ENCODE measurements around the gene URGCP. TPM values are rescaled to one million over a fixed set of nuclear protein-coding genes. Genes with fewer than 3 reads are reported as not detected.

The URGCP gene
- polyA plus RNA-seq, 1 of the 3 experiments (the other 2 are of a cell fraction): 22.9 TPM

DNA sequence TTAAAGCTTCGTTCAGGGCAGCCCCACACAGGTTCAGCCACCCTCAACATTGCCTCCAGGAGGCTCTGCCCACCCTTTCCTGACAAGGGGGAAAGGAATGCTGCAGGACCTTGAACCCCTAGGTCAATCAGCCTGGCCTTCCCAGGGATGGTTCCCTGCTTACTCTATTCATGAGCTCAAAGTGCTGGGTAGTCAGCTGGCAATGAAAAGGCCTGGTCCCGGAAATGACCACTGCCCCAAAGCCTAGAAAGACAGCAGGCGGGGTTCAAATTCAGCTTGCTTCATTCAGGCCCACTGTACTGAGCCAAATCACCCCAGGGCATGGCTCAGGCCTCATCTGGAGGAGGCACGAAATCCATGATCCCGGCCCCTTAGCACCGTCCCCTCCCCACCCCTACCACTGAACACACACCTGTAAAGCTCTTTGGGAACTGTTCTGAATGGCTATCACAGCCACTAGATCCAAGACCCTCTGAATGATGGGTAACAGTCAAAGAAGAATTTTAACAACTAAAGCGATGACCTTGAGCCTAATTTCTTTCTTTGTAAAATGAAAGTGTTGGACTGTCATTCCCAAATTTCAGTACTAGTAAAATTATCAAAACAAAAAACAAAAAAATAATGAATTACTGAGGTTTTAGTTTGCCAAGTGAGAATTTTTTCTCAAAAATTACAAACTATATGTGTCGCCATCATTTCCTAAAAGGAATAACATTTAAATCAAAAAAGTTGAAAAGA is 1.0 kb downstream of the URGCP start:
- H3K9me2 ChIP-seq: no peaks in the 10 kb centered on the region
- no peaks in the 10 kb centered on the region for H3K27me3 ChIP-seq (ENCODE audit: insufficient read depth)
- peak overlapping the region; percentile 80 for H3K9ac ChIP-seq
- peaks cover 4 to 5% of the 10 kb centered on the region in 2 experiments for H3K36me3 ChIP-seq (replicated peaks in 1 of 2; ENCODE audit: control insufficient read depth in 1 of 2, insufficient read depth in 2 of 2, low read length in 1 of 2)
- H3K27ac ChIP-seq (ENCODE audit: low read depth in 2 of 2, low read length in 1 of 2): peak overlapping the region; percentile 34 to 81; a peak in 3 of 4 replicates
- H3K4me1 ChIP-seq (ENCODE audit: control insufficient read depth in 1 of 2, insufficient read depth in 2 of 2, low read depth in 1 of 2, low read length in 1 of 2): peaks cover 4 to 23% of the 10 kb centered on the region in 2 experiments; a peak in 2 of 4 replicates
- no peaks in the 10 kb centered on the region for H3F3A ChIP-seq (replicated peaks; ENCODE audit: insufficient read depth)
- peaks cover 56% of the 10 kb centered on the region for H3K79me2 ChIP-seq (ENCODE audit: insufficient read depth)
- H3K9me3 ChIP-seq: no peaks in the 10 kb centered on the region
- peaks cover 30% of the 10 kb centered on the region for H4K20me1 ChIP-seq (ENCODE audit: insufficient read depth)
- peak; percentile 72 for DNase-seq
- TF ChIP-seq MXI1 (IDR thresholded peaks at IDR 0.05; ENCODE audit: low read depth, low read length): 0 out of 2 replicates have a peak, but pooled peaks have one; percentile 5
- TF ChIP-seq, protein P1, sequence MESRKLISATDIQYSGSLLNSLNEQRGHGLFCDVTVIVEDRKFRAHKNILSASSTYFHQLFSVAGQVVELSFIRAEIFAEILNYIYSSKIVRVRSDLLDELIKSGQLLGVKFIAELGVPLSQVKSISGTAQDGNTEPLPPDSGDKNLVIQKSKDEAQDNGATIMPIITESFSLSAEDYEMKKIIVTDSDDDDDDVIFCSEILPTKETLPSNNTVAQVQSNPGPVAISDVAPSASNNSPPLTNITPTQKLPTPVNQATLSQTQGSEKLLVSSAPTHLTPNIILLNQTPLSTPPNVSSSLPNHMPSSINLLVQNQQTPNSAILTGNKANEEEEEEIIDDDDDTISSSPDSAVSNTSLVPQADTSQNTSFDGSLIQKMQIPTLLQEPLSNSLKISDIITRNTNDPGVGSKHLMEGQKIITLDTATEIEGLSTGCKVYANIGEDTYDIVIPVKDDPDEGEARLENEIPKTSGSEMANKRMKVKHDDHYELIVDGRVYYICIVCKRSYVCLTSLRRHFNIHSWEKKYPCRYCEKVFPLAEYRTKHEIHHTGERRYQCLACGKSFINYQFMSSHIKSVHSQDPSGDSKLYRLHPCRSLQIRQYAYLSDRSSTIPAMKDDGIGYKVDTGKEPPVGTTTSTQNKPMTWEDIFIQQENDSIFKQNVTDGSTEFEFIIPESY (IDR thresholded peaks at IDR 0.05; ENCODE audit: borderline replicate concordance, low read depth): no peak
- ChIA-PET POLR2A (interaction anchor here (0.6 to 1.2 kb wide), 3 partner anchors 14 to 36 kb away, joined by 3 to 4 read pairs (median 3); partner anchors contain the start of gene MRPS24), CTCF (interaction anchor here (0.6 to 2.2 kb wide), 10 partner anchors 9 to 419 kb away, joined by 3 to 8 read pairs (median 4); partner anchors contain the start of gene STK17A)
- H2AFZ ChIP-seq (ENCODE audit: low read depth): peak overlapping the region; percentile 65; the same call in 1 of the 2 replicates
- 41% methylated on average over 8 of the region's 8 CpGs for WGBS (ENCODE audit: low lambda C conversion rate)
- H3K4me2 ChIP-seq: peak overlapping the region; percentile 85
- H3K4me3 ChIP-seq (ENCODE audit: low read depth in 2 of 2, low read length in 1 of 2): peak overlapping the region; percentile 65 to 80

DNA sequence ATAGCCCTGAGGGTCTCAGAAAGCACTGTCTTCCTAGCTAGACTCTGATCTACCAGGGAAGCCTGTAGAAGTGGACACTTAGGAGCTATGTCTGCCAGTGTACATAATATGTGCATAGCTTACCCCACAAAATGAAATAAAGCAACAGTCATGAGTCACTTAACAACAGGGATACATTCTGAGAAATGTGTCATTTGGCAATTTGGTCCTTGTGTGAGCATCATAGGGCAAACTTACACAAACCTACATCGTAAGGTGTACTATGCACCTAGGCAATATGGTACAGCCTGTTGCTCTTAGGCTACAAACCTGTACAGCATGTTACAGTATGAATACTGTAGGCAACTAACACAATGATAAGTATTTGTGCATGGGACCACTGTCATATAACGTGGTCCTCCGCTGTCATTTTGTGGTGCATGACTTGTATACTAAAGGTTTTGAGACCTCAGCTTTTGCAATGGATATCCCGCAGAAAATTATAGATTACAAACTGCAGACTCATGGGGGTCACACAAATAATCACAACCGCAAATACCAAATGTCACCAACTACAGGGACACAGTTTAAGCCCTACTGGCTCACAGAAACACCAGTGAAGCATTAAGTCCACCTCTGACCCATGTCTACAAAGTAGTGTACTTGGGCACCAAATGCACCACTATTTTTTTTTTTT is 1.7 kb downstream of the URGCP start:
- no peak for DNase-seq
- H3K9me2 ChIP-seq: no peaks in the 10 kb centered on the region
- peaks cover 33% of the 10 kb centered on the region for H4K20me1 ChIP-seq (ENCODE audit: insufficient read depth)
- no peaks in the 10 kb centered on the region for H3F3A ChIP-seq (replicated peaks; ENCODE audit: insufficient read depth)
- peaks cover 63% of the 10 kb centered on the region for H3K79me2 ChIP-seq (ENCODE audit: insufficient read depth)
- no peak overlapping the region for H3K27ac ChIP-seq (ENCODE audit: low read depth in 2 of 2, low read length in 1 of 2)
- no peak for TF ChIP-seq ELF1 (IDR thresholded peaks at IDR 0.05)
- TF ChIP-seq CHD2 (IDR thresholded peaks at IDR 0.05; ENCODE audit: low read length, partially characterized antibody): no peak
- TF ChIP-seq, protein P2, sequence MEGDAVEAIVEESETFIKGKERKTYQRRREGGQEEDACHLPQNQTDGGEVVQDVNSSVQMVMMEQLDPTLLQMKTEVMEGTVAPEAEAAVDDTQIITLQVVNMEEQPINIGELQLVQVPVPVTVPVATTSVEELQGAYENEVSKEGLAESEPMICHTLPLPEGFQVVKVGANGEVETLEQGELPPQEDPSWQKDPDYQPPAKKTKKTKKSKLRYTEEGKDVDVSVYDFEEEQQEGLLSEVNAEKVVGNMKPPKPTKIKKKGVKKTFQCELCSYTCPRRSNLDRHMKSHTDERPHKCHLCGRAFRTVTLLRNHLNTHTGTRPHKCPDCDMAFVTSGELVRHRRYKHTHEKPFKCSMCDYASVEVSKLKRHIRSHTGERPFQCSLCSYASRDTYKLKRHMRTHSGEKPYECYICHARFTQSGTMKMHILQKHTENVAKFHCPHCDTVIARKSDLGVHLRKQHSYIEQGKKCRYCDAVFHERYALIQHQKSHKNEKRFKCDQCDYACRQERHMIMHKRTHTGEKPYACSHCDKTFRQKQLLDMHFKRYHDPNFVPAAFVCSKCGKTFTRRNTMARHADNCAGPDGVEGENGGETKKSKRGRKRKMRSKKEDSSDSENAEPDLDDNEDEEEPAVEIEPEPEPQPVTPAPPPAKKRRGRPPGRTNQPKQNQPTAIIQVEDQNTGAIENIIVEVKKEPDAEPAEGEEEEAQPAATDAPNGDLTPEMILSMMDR (IDR thresholded peaks at IDR 0.05): no peak
- TF ChIP-seq, protein P3, sequence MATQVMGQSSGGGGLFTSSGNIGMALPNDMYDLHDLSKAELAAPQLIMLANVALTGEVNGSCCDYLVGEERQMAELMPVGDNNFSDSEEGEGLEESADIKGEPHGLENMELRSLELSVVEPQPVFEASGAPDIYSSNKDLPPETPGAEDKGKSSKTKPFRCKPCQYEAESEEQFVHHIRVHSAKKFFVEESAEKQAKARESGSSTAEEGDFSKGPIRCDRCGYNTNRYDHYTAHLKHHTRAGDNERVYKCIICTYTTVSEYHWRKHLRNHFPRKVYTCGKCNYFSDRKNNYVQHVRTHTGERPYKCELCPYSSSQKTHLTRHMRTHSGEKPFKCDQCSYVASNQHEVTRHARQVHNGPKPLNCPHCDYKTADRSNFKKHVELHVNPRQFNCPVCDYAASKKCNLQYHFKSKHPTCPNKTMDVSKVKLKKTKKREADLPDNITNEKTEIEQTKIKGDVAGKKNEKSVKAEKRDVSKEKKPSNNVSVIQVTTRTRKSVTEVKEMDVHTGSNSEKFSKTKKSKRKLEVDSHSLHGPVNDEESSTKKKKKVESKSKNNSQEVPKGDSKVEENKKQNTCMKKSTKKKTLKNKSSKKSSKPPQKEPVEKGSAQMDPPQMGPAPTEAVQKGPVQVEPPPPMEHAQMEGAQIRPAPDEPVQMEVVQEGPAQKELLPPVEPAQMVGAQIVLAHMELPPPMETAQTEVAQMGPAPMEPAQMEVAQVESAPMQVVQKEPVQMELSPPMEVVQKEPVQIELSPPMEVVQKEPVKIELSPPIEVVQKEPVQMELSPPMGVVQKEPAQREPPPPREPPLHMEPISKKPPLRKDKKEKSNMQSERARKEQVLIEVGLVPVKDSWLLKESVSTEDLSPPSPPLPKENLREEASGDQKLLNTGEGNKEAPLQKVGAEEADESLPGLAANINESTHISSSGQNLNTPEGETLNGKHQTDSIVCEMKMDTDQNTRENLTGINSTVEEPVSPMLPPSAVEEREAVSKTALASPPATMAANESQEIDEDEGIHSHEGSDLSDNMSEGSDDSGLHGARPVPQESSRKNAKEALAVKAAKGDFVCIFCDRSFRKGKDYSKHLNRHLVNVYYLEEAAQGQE (IDR thresholded peaks at IDR 0.05; ENCODE audit: low read depth, low read length): no peak
- no peak overlapping the region for H2AFZ ChIP-seq (ENCODE audit: low read depth)
- H3K4me1 ChIP-seq (ENCODE audit: control insufficient read depth in 1 of 2, insufficient read depth in 2 of 2, low read depth in 1 of 2, low read length in 1 of 2): peaks cover 4 to 23% of the 10 kb centered on the region in 2 experiments; a peak in 2 of 4 replicates
- H3K27me3 ChIP-seq (ENCODE audit: insufficient read depth): no peaks in the 10 kb centered on the region
- ChIA-PET POLR2A (interaction anchor here (1.2 kb wide), 2 partner anchors 25 to 35 kb away, joined by 3 read pairs; partner anchors contain the start of gene MRPS24), CTCF (interaction anchor here (0.6 to 2.2 kb wide), 11 partner anchors 10 to 419 kb away, joined by 3 to 8 read pairs (median 4); partner anchors contain the start of gene STK17A)
- H3K4me2 ChIP-seq: peak overlapping the region; percentile 85
- peaks cover 4 to 5% of the 10 kb centered on the region in 2 experiments for H3K36me3 ChIP-seq (replicated peaks in 1 of 2; ENCODE audit: control insufficient read depth in 1 of 2, insufficient read depth in 2 of 2, low read length in 1 of 2)
- peak overlapping the region; percentile 80; the same call in 1 of the 2 replicates for H3K9ac ChIP-seq
- no peaks in the 10 kb centered on the region for H3K9me3 ChIP-seq
- peak overlapping the region; percentile 65 to 80; a peak in 3 of 4 replicates for H3K4me3 ChIP-seq (ENCODE audit: low read depth in 2 of 2, low read length in 1 of 2)
- WGBS (ENCODE audit: low lambda C conversion rate): 98% methylated on average over 5 of the region's 5 CpGs

Measured in SK-N-SH (cell line).